IPS-11a (cell line): Measurements from ENCODE around the gene LCNL1.

Source experiments
- H3K4me3 ChIP-seq: one replicate; pipeline ENCODE4 v1.5.1; 2013; ENCODE audit warnings: low read depth, low read length, control low read depth

The LCNL1 gene

GRCh38 chr9:136982232-136983051 is at the start of gene LCNL1:
Gene LCNL1 (plus strand): TSS chr9:136982993. CDS start chr9:136983587, 594 bp downstream.
- no peak within 1 kb of the TSS for H3K4me3 ChIP-seq

- no peak overlapping the region for H3K4me3 ChIP-seq
Observed at GRCh38 chr9:136934277-136934676, 48.5 kb upstream of the LCNL1 start.

GRCh38 chr9:136935651-136936050 is 47.1 kb upstream of the LCNL1 start:
- no peak overlapping the region for H3K4me3 ChIP-seq

GRCh38 chr9:136936645-136937170 is 46.1 kb upstream of the LCNL1 start:
- no peak overlapping the region for H3K4me3 ChIP-seq

- no peak overlapping the region for H3K4me3 ChIP-seq
Observed at GRCh38 chr9:136937186-136938001, 45.4 kb upstream of the LCNL1 start.

GRCh38 chr9:136939431-136939995 is 43.3 kb upstream of the LCNL1 start:
- no peak overlapping the region for H3K4me3 ChIP-seq

- no peak overlapping the region for H3K4me3 ChIP-seq
Observed at GRCh38 chr9:136939996-136940525, 42.7 kb upstream of the LCNL1 start.

- no peak overlapping the region for H3K4me3 ChIP-seq
Observed at GRCh38 chr9:136940526-136941230, 42.1 kb upstream of the LCNL1 start.

- H3K4me3 ChIP-seq, result no peak overlapping the region
Observed at GRCh38 chr9:136941231-136942111, 41.3 kb upstream of the LCNL1 start.

GRCh38 chr9:136942112-136942880 is 40.5 kb upstream of the LCNL1 start:
- no peak overlapping the region for H3K4me3 ChIP-seq

GRCh38 chr9:136942881-136943230 is 39.9 kb upstream of the LCNL1 start:
- H3K4me3 ChIP-seq, result no peak overlapping the region

- peak overlapping the region; percentile 61 for H3K4me3 ChIP-seq
Observed at GRCh38 chr9:136943291-136944211, 39.2 kb upstream of the LCNL1 start.

GRCh38 chr9:136944212-136944518 is 38.6 kb upstream of the LCNL1 start:
- H3K4me3 ChIP-seq, result peak overlapping the region; percentile 61

- H3K4me3 ChIP-seq, result peak within 1 kb of the TSS; percentile 61
Observed at GRCh38 chr9:136944519-136945332, 38.1 kb upstream of the LCNL1 start, which contains the start of the genes C8G and FBXW5. Gene C8G (plus strand): TSS chr9:136945243. CDS start chr9:136945321, 78 bp downstream. Gene FBXW5 (minus strand): TSS chr9:136944738. CDS start chr9:136944083, 655 bp downstream.

- H3K4me3 ChIP-seq, result no peak overlapping the region
Observed at GRCh38 chr9:136945333-136946227, 37.2 kb upstream of the LCNL1 start.
